Subcutaneous abdominal adipose tissue (tissue), 5 donors: Measurements from ENCODE around the gene SLC10A4.

Experiments
- H3K27ac ChIP-seq: one replicate; pipeline ENCODE4 v1.7.0; 2013; ENCODE audit warnings: low read depth, mild to moderate bottlenecking, inconsistent platforms, low read length, moderate library complexity
- H3K27me3 ChIP-seq, 5 donors: one replicate each; pipeline ENCODE4 v1.7.0; 2013; ENCODE audit warnings: low read length in 5 of 5, inconsistent platforms in 1 of 5; ENCODE audit not compliant: control insufficient read depth in 5 of 5, insufficient read depth in 4 of 5
- H3K36me3 ChIP-seq, 5 donors: one replicate each; pipeline ENCODE4 v1.7.0; 2013; ENCODE audit warnings: low read length in 5 of 5; ENCODE audit not compliant: control insufficient read depth in 5 of 5, insufficient read depth in 5 of 5
- H3K4me1 ChIP-seq, 5 donors: one replicate each; pipeline ENCODE4 v1.7.0; 2013; ENCODE audit warnings: low read length in 5 of 5, mild to moderate bottlenecking in 3 of 5, moderate library complexity in 1 of 5; ENCODE audit not compliant: control insufficient read depth in 5 of 5, insufficient read depth in 5 of 5
- H3K4me3 ChIP-seq, 5 donors: one replicate each; pipeline ENCODE4 v1.7.0; 2013; ENCODE audit warnings: low read length in 5 of 5, low read depth in 1 of 5
- H3K9ac ChIP-seq, 5 donors: one replicate each; pipeline ENCODE4 v1.7.0; 2013; ENCODE audit warnings: low read length in 5 of 5, mild to moderate bottlenecking in 4 of 5, moderate library complexity in 3 of 5
- H3K9me3 ChIP-seq, 5 donors: one replicate each; pipeline ENCODE4 v1.7.0; 2013; ENCODE audit warnings: low read length in 5 of 5; ENCODE audit not compliant: control insufficient read depth in 5 of 5
- donor health status: healthy.
- donor health status: healthy.
- donor health status: healthy.
- donor health status: healthy.
- donor health status: healthy.

Gene SLC10A4

DNA sequence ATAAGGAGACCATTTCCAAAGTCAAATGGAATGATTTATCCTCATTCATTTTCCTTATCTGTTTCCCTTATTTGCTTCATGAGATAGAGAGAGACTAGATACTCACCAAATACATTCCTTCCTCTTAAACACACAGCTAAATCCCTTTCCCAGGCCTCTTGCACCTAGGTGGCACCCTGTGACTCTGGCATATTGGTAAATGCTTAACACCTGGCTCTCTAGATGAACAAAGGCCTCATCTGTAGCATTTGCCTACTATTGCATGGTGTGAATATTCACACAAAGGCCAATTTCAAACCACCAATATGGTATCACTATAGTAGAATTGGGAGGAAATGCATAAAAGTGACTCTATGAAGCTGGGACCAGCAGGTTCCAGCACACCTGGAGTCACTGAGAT, 22.1 kb upstream of the SLC10A4 start:
- H3K27me3 ChIP-seq, result no peaks in the 10 kb centered on the region
- no peaks in the 10 kb centered on the region for H3K36me3 ChIP-seq
- H3K4me3 ChIP-seq, result no peak overlapping the region
- no peak overlapping the region for H3K9ac ChIP-seq
- no peaks in the 10 kb centered on the region for H3K4me1 ChIP-seq
- H3K27ac ChIP-seq, result no peak overlapping the region
- H3K9me3 ChIP-seq, result peaks cover 2 to 11% (median 9%) of the 10 kb centered on the region in 5 donors

DNA sequence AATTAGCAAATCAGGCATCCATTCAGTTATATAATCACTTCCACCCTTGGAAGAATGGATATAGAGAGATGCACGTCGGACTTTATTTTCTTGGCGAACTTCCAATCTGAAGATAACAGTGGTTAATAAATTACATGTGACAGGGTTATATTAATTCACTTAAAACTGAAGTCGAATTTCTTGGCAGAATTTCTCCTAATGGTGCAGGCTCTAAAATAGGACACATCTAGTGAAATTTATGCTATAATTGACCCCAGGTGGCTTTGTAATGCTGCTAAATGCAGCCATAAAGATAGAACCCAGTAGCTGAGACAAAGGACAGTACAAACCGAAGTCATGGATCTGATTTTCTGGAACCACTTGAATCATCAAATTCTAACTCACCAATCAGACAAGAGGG, 20.8 kb upstream of the SLC10A4 start:
- H3K9me3 ChIP-seq, result peaks cover 2 to 11% (median 4%) of the 10 kb centered on the region in 5 donors
- H3K27ac ChIP-seq, result no peak overlapping the region
- no peaks in the 10 kb centered on the region for H3K4me1 ChIP-seq
- no peak overlapping the region for H3K4me3 ChIP-seq
- no peaks in the 10 kb centered on the region for H3K27me3 ChIP-seq
- no peak overlapping the region for H3K9ac ChIP-seq
- no peaks in the 10 kb centered on the region for H3K36me3 ChIP-seq

GRCh38 chr4:48467442-48467841, 15.7 kb upstream of the SLC10A4 start:
- Histone ChIP-seq H3K9me3 (peaks cover 2 to 11% (median 4%) of the 10 kb centered on the region in 5 donors), H3K27me3 (no peaks in the 10 kb centered on the region), H3K4me3 (no peak overlapping the region), H3K4me1 (no peaks in the 10 kb centered on the region), H3K27ac (no peak overlapping the region), H3K36me3 (no peaks in the 10 kb centered on the region), H3K9ac (no peak overlapping the region)

- H3K27ac ChIP-seq, result no peak overlapping the region
- peaks cover 0 to 10% (median 4%) of the 10 kb centered on the region in 5 donors for H3K9me3 ChIP-seq
- no peaks in the 10 kb centered on the region for H3K4me1 ChIP-seq
- no peaks in the 10 kb centered on the region for H3K27me3 ChIP-seq
- no peak overlapping the region for H3K9ac ChIP-seq
- H3K4me3 ChIP-seq, result no peak overlapping the region
- no peaks in the 10 kb centered on the region for H3K36me3 ChIP-seq
Measured at GRCh38 chr4:48467891-48468290, 15.3 kb upstream of the SLC10A4 start.

DNA sequence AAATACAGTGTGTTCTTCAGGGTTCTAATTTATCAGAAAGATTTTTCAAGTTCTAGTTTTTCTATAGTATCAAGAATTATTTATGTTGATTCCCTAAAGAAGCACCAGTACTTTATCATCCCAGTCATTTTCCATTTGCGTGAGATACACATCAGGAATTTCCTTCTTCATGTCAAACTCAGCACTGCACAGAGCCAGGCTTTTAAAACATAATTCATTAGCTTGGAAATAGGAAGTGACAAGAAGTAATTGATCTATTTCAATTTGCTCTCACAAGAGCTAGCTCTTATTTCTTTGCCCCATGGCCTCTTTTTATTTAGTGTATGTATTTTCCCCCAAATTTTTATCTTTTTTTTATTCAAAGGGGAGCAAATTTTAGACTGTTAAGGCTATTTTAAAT, 13.0 kb upstream of the SLC10A4 start:
- Histone ChIP-seq H3K9ac (no peak overlapping the region), H3K4me3 (no peak overlapping the region), H3K36me3 (no peaks in the 10 kb centered on the region), H3K4me1 (no peaks in the 10 kb centered on the region), H3K27me3 (no peaks in the 10 kb centered on the region), H3K27ac (no peak overlapping the region), H3K9me3 (no peaks in the 10 kb centered on the region)

DNA sequence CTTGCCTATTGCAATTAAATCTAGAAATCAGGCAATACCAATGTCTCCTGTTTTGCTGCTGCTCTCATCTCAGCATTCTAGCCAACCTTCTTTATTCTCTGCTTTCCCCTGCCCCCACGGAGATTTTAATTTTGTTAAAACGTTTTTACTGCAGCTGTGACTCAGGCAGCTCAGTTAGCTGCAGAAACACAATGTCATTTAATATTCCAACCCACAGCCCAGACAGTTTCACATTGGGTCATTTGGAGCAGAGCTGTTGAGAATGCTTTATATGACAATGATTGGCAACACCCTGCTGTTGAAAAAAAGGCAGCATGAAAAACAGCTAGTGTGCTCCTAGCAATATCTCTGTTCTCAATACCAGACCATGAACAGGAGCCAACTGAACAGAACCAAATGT, 12.6 kb upstream of the SLC10A4 start:
- Histone ChIP-seq H3K9ac (no peak overlapping the region), H3K27me3 (no peaks in the 10 kb centered on the region), H3K4me3 (no peak overlapping the region), H3K4me1 (no peaks in the 10 kb centered on the region), H3K36me3 (no peaks in the 10 kb centered on the region), H3K27ac (no peak overlapping the region), H3K9me3 (no peaks in the 10 kb centered on the region)

DNA sequence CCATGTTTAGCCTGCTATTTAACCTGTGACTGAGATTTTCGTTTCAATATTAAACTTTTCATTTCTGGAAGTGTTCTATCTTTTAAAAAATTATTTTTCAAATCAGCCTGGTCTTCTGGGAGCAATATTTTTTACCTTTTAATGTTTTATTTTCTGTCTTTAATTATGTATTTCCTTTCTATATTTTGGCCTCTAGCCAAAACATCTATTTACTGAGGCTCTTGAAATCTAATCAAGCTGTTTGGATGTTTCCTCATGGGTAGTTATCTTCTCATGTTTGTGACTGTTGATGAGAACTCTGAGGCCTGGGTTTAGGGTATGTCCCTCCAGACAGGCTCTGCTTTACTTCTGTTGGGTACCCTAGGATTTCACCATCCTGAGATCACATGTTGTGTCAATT, 10.3 kb upstream of the SLC10A4 start:
- Histone ChIP-seq H3K4me3 (no peak overlapping the region), H3K9ac (no peak overlapping the region), H3K36me3 (no peaks in the 10 kb centered on the region), H3K27ac (no peak overlapping the region), H3K27me3 (peaks cover 0 to 2% (median 0%) of the 10 kb centered on the region in 5 donors), H3K4me1 (no peaks in the 10 kb centered on the region), H3K9me3 (no peaks in the 10 kb centered on the region)

DNA sequence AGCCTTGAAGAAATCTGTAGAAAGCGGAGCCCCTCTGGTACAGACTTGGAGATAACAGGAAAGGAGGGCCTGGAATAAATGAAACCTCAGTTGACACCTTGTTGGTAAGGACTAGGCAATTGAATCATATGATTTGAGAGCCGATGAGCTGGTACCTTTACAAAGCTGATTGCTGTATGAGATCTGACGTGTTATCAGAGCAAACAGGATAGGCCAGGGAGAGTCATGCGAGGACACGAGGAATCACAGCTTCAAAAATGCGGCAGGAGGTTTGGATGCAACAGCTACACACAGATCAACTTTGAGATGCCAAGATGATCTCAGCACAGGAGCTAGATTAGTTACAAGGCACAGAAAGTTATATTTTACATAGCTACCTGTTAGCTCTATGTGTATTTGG, 7.4 kb upstream of the SLC10A4 start:
- Histone ChIP-seq H3K4me3 (no peak overlapping the region), H3K27me3 (peaks cover 0 to 5% (median 0%) of the 10 kb centered on the region in 5 donors), H3K9ac (no peak overlapping the region), H3K27ac (no peak overlapping the region), H3K4me1 (no peaks in the 10 kb centered on the region), H3K9me3 (no peaks in the 10 kb centered on the region), H3K36me3 (no peaks in the 10 kb centered on the region)

DNA sequence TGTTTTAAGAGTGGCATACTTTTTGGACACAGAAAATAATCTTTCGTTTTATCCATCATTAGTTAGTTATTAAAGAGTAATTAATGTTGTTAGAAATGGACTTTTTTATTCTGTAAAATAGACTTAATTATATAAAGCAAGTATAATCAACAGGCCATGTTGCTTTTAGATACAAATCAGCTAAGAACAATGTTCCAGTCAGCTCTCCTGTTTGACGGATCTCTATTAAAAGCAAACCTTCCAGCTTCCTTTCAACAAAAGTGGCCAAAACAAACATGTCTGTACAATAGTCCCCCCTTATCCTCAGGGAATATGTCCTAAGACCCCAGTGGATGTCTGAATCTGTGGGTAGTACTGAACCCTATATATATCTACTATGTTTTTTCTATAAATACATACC, 4.9 kb upstream of the SLC10A4 start:
- Histone ChIP-seq H3K27me3 (peaks cover 8 to 22% (median 14%) of the 10 kb centered on the region in 5 donors), H3K4me3 (no peak overlapping the region), H3K9ac (no peak overlapping the region), H3K27ac (no peak overlapping the region), H3K4me1 (peaks cover 0 to 4% (median 0%) of the 10 kb centered on the region in 5 donors), H3K9me3 (no peaks in the 10 kb centered on the region), H3K36me3 (no peaks in the 10 kb centered on the region)

- no peak overlapping the region for H3K4me3 ChIP-seq
- peaks cover 0 to 15% (median 5%) of the 10 kb centered on the region in 5 donors for H3K4me1 ChIP-seq
- H3K36me3 ChIP-seq, result no peaks in the 10 kb centered on the region
- no peak overlapping the region for H3K9ac ChIP-seq
- H3K27ac ChIP-seq, result no peak overlapping the region
- no peaks in the 10 kb centered on the region for H3K9me3 ChIP-seq
- peaks cover 26 to 36% (median 31%) of the 10 kb centered on the region in 5 donors for H3K27me3 ChIP-seq
Measured at GRCh38 chr4:48481581-48481980, 1.6 kb upstream of the SLC10A4 start.
